Esophagus squamous epithelium (tissue), 5 donors: ENCODE data around the gene DNAH10. TPM values are rescaled to one million over a fixed set of nuclear protein-coding genes. Genes with fewer than 3 reads are reported as not detected.

ENCODE experiments used
- DNase-seq: peaks from one replicate; lab custom pipeline; 2025; lab: John Stamatoyannopoulos, UW
- H3K27ac ChIP-seq, 4 donors: fragments of 200-600 bp; sonication (generic); one replicate each; pipeline ENCODE4 v1.5.1; 2016 to 2019; ENCODE audit warnings: mild to moderate bottlenecking in 1 of 4
- H3K27me3 ChIP-seq, 4 donors: fragments of 200-600 bp; sonication (generic); 1 replicate in 3 of 4; 2 replicates in 1 of 4; pipeline versions ENCODE4 v1.5.1 to v1.6.0; 2017 to 2021; ENCODE audit warnings: antibody characterized with exemption in 1 of 4
- H3K36me3 ChIP-seq, 3 donors: fragments of 200-600 bp; sonication (generic); one replicate each; pipeline ENCODE4 v1.5.1; 2016 to 2019
- H3K4me1 ChIP-seq, 3 donors: fragments of 200-600 bp; sonication (generic); one replicate each; pipeline ENCODE4 v1.5.1; 2017 to 2019
- H3K4me3 ChIP-seq, 4 donors: fragments of 200-600 bp; sonication (generic); 1 replicate in 3 of 4; 2 replicates in 1 of 4; pipeline ENCODE4 v1.5.1; 2016 to 2019; ENCODE audit warnings: mild to moderate bottlenecking in 2 of 4, moderate library complexity in 1 of 4
- H3K9me3 ChIP-seq, 3 donors: fragments of 200-600 bp; sonication (generic); one replicate each; pipeline ENCODE4 v1.5.1; 2016 to 2019
- CTCF ChIP-seq, 6 experiments: fragments of 450-650 bp in 4 of 6; fragments of 200-600 bp in 2 of 6; sonication (generic) in 2 of 6; IDR thresholded peaks; one replicate each; pipeline ENCODE4 v1.5.1; 2016 to 2019; ENCODE audit warnings: antibody characterized with exemption in 6 of 6, mild to moderate bottlenecking in 4 of 6, moderate library complexity in 4 of 6
- POLR2A ChIP-seq, 4 donors: fragments of 450-650 bp; IDR thresholded peaks; one replicate each; pipeline ENCODE4 v1.6.1; 2017; ENCODE audit warnings: antibody characterized with exemption in 4 of 4, mild to moderate bottlenecking in 4 of 4, moderate library complexity in 3 of 4
- WGBS, 2 donors: methylation state at CpG; one replicate each; pipeline ENCODE4 v1.1.5; 2018; 5-methylcytosine and 5-hydroxymethylcytosine counted together
- intact Hi-C: fragments of 100-400 bp; cut with DNase I; formaldehyde crosslinking; loops from one replicate; pipeline ENCODE4 v1.15.0; 2022
- total RNA-seq, 4 donors: library from RNA; depleted of rRNA; stranded (reverse); fragments of >200 nt; gene quantifications; one replicate each; pipeline ENCODE4 v1.1.0, GENCODE V29; 2016
- donor health status: DM: yes; HTN: yes; CAD: no.

DNAH10 gene
- total RNA-seq, 4 donors from 2014 or later, result not detected

GRCh38 chr12:123889848-123890535 is 127.9 kb downstream of the DNAH10 start:
- no peak for DNase-seq
- intact Hi-C loops, result no loop called here
- H3K27me3 ChIP-seq, result peaks cover 0 to 81% (median 0%) of the 10 kb centered on the region in 4 donors

GRCh38 chr12:123890536-123890902 is 128.4 kb downstream of the DNAH10 start:
- intact Hi-C loops, result no loop called here
- H3K27me3 ChIP-seq, result peaks cover 0 to 83% (median 0%) of the 10 kb centered on the region in 4 donors
- 58 to 64% methylated on average over 7 to 10 of the region's 10 CpGs for WGBS, 2 donors

More at GRCh38 chr12:123889848-123890535, 127.9 kb downstream of the DNAH10 start:
- no peak overlapping the region for H3K4me3 ChIP-seq
- H3K27ac ChIP-seq, result no peak overlapping the region
- no peak for TF ChIP-seq CTCF (IDR thresholded peaks at IDR 0.05)
- TF ChIP-seq POLR2A (IDR thresholded peaks at IDR 0.05), result no peak
- no peaks in the 10 kb centered on the region for H3K4me1 ChIP-seq
- H3K9me3 ChIP-seq, result no peaks in the 10 kb centered on the region
- WGBS, 2 donors, result 73 to 76% methylated on average over 10 to 12 of the region's 12 CpGs
- H3K36me3 ChIP-seq, result no peaks in the 10 kb centered on the region

GRCh38 chr12:123891011-123891410 is 128.9 kb downstream of the DNAH10 start:
- 92 to 93% methylated on average over 4 to 5 of the region's 7 CpGs for WGBS, 2 donors
- Histone ChIP-seq H3K4me1 (no peaks in the 10 kb centered on the region), H3K27me3 (peaks cover 0 to 81% (median 0%) of the 10 kb centered on the region in 4 donors), H3K36me3 (no peaks in the 10 kb centered on the region), H3K9me3 (no peaks in the 10 kb centered on the region), H3K27ac (no peak overlapping the region), H3K4me3 (no peak overlapping the region)
- no peak for DNase-seq
- intact Hi-C loops, result no loop called here
- no peak for TF ChIP-seq CTCF (IDR thresholded peaks at IDR 0.05)
- no peak for TF ChIP-seq POLR2A (IDR thresholded peaks at IDR 0.05)

More at GRCh38 chr12:123890536-123890902, 128.4 kb downstream of the DNAH10 start:
- Histone ChIP-seq H3K4me3 (no peak overlapping the region), H3K4me1 (no peaks in the 10 kb centered on the region), H3K36me3 (no peaks in the 10 kb centered on the region), H3K27ac (no peak overlapping the region), H3K9me3 (no peaks in the 10 kb centered on the region)
- TF ChIP-seq CTCF (IDR thresholded peaks at IDR 0.05) (no peak), POLR2A (IDR thresholded peaks at IDR 0.05) (no peak)
- no peak for DNase-seq

- no peaks in the 10 kb centered on the region for H3K36me3 ChIP-seq
- TF ChIP-seq CTCF (IDR thresholded peaks at IDR 0.05) (no peak), POLR2A (IDR thresholded peaks at IDR 0.05) (no peak)
- no peak for DNase-seq
- H3K4me1 ChIP-seq, result no peaks in the 10 kb centered on the region
- WGBS, 2 donors, result 49 to 53% methylated on average over 8 to 14 of the region's 15 CpGs
- peaks cover 0 to 74% (median 0%) of the 10 kb centered on the region in 4 donors for H3K27me3 ChIP-seq
- H3K9me3 ChIP-seq, result no peaks in the 10 kb centered on the region
- H3K4me3 ChIP-seq, result no peak overlapping the region
- intact Hi-C loops, result no loop called here
- no peak overlapping the region for H3K27ac ChIP-seq
Observed at GRCh38 chr12:123891516-123892179, 129.5 kb downstream of the DNAH10 start.

- no peaks in the 10 kb centered on the region for H3K36me3 ChIP-seq
- 91 to 95% methylated on average over 7 to 9 of the region's 9 CpGs for WGBS, 2 donors
- H3K9me3 ChIP-seq, result no peaks in the 10 kb centered on the region
- no peak overlapping the region for H3K27ac ChIP-seq
- DNase-seq, result no peak
- no peaks in the 10 kb centered on the region for H3K4me1 ChIP-seq
- H3K27me3 ChIP-seq, result peaks cover 0 to 69% (median 0%) of the 10 kb centered on the region in 4 donors
- TF ChIP-seq CTCF (IDR thresholded peaks at IDR 0.05) (no peak), POLR2A (IDR thresholded peaks at IDR 0.05) (no peak)
- intact Hi-C loops, result no loop called here
- H3K4me3 ChIP-seq, result no peak overlapping the region
Observed at GRCh38 chr12:123892180-123892559, 130.1 kb downstream of the DNAH10 start.
